OCI-LY1 (cell line): ENCODE data around the gene DBNDD1.

Experiments
- CTCF ChIP-seq: fragments of 200-600 bp; sonication (generic), shearing (Covaris generic); IDR thresholded peaks from 2 replicates; pipeline ENCODE4 v1.5.1; 2017; ENCODE audit warnings: mild to moderate bottlenecking, antibody characterized with exemption, low read length, moderate library complexity, mixed read lengths
- EZH2 ChIP-seq: fragments of 200-600 bp; sonication (generic), shearing (Covaris generic); IDR thresholded peaks from 2 replicates; pipeline ENCODE4 v1.8.0; 2017; ENCODE audit warnings: borderline replicate concordance, mixed run types, mild to moderate bottlenecking, antibody characterized with exemption, low read length, moderate library complexity, mixed read lengths

- TF ChIP-seq CTCF (no peak), EZH2 (no peak)
Observed at GRCh38 chr16:89973235-89973634, 46.0 kb downstream of the DBNDD1 start.
